GM12873 (cell line): ENCODE data around the gene PAXX.

Experiments
- CTCF ChIP-seq: IDR thresholded peaks from 2 replicates; pipeline ENCODE4 v1.5.1; 2012; ENCODE audit warnings: low read depth, mild to moderate bottlenecking, moderate library complexity, low read length, control low read depth; ENCODE audit not compliant: insufficient read depth; ENCODE audit errors: missing control alignments

The PAXX gene

GRCh38 chr9:137021979-137022661 lies 29.9 kb downstream of the PAXX start:
- TF ChIP-seq CTCF: no peak

- no peak for TF ChIP-seq CTCF
These were observed 30.4 kb downstream of the PAXX start for GRCh38 chr9:137022662-137023008.

DNA sequence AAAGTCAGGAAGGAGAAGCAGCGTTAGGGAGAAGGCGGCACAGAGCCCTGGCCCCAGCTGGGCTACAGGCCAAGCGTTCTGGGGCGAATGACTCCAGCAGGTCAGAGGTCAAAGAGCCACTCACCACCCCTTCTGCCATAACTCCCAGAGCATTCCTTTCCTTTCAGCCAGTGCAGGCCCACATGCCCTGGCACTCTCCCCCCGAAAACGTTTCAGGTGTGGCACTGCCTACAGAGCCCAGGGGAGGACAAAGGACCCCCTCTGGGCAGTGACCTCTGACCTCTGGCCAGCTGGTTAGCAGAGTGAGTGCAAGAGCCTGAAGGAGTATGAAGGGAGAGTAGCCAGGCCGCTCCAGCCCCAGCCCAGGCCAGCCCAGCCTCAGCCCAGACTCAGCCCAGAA lies 30.9 kb downstream of the PAXX start:
- TF ChIP-seq CTCF: no peak

- TF ChIP-seq CTCF: no peak
These were observed 31.4 kb downstream of the PAXX start for GRCh38 chr9:137023583-137023991.

DNA sequence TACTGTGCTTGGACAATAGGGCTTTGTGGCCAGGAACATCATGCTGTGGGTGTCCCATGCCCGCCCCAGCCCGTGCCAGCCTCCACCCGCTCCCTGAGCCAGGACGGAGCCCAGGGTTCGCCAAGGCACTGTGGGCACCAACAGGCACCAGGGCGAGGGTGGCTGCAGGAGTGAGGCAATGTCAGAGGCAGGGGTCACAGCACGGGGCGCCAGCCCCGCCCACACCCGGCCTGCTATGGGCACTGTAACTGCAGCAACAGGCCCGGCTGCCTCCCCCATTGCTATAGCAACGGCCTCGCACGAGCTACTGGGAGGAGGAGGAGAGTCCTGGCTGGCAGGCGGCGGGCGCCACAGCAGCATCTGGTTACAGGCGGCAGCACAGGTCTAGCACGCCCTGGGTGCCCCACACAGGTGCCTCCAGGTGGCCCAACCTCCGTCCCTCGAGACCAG lies 33.3 kb downstream of the PAXX start:
- TF ChIP-seq CTCF: no peak

DNA sequence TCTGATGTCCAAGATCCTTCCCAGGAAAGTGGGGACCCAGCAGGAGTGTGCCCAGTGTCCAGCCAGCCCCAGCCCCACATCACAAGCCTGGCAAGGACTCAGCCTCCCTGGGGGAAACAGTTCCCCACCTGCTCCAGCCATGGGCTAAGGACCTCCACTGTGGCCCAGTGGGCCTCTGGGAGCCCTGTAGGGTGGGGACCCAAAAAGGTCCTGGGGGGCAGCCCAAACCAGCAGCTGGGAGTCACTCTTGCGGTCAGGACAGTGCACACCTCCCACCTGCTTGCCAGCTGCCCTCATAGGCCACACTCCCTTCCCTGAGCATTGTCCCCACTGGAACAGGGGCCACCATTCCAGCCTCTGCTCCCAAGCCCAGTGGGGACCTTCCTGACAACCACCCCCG lies 34.2 kb downstream of the PAXX start:
- TF ChIP-seq CTCF: no peak

DNA sequence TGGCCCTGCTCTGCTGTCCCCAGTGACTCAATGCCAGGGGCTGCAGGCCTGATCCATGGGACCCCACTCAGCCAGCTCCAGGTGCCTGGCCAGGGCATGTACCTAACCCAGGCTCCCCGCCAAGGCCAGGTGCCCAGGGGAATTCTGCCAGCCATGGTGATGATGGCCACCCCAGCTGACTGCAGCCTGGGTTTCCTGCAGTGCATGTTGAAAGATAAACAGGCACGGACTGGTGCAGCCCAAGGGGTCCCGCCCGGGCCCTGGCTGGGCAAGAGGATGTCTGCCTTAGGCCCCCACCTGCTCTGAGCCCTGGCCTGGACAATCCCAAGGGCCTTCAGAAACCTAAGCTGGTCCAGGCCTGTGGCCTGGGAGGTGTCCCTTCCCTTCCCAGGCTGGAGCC lies 34.6 kb downstream of the PAXX start:
- no peak for TF ChIP-seq CTCF
